Activated T-helper 1 cell treated with anti-CD3 and anti-CD28 coated beads, Interleukin-12 subunit alpha, Interleukin-12 subunit beta, Interleukin-2, Interleukin-4 antibody, amounts not matched to agents 30 ng/mL and 10 ng/mL and 1 ng/mL, durations not matched to agents 14 hours and 24 hours and 36 hours (primary cell): ENCODE results near the gene CXCR4. TPM values are rescaled to one million over a fixed set of nuclear protein-coding genes. Genes with fewer than 3 reads are reported as not detected.

Source experiments
- DNase-seq: peaks from one replicate; pipeline ENCODE4 v3.0.0; 2021; ENCODE audit warnings: low spot score
- H3K27ac Mint-ChIP-seq: one replicate; pipeline ENCODE4 v1.8.0; 2021; ENCODE audit warnings: mild to moderate bottlenecking, mixed read lengths
- H3K27me3 Mint-ChIP-seq: one replicate; pipeline ENCODE4 v1.8.0; 2022; ENCODE audit warnings: mild to moderate bottlenecking, moderate library complexity, mixed read lengths; ENCODE audit not compliant: insufficient read depth
- H3K36me3 Mint-ChIP-seq: one replicate; pipeline ENCODE4 v1.8.0; 2021; ENCODE audit warnings: low read depth, mixed read lengths
- H3K4me1 Mint-ChIP-seq: one replicate; pipeline ENCODE4 v1.8.0; 2021; ENCODE audit warnings: low read depth, mixed read lengths
- H3K4me3 Mint-ChIP-seq: one replicate; pipeline ENCODE4 v1.8.0; 2021; ENCODE audit warnings: mild to moderate bottlenecking, moderate library complexity, mixed read lengths
- H3K9me3 Mint-ChIP-seq: one replicate; pipeline ENCODE4 v1.8.0; 2021; ENCODE audit warnings: mixed read lengths
- intact Hi-C: fragments of 100-400 bp; cut with micrococcal nuclease; formaldehyde crosslinking; loops from one replicate; pipeline ENCODE4 v1.15.1; 2024
- total RNA-seq: library from RNA; stranded (reverse); gene quantifications from 2 replicates; pipeline ENCODE4 v1.2.3, GENCODE V29; 2022

Gene CXCR4
- total RNA-seq, 1 donor from 2014 or later = 83.3 TPM

DNA sequence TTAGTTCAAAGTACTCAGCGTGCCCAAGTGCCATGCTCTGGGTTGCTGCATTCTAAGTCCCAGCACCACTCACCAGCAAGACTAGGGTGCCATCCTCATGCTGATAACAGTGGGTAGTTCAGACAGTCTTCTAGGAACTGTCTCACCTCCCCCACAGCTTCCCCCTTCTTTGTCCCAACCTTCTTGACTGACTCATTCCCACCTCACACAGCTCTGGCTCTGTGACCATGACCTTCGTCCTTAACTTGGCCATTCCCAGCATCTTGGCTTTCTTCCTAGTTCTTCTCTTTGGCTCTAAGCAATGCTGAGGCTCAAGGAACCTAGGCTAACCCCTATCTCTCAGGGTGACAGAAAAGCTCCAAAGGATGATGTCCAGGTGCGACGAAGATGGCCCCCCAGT, 20.0 kb upstream of the CXCR4 start:
- H3K27ac Mint-ChIP-seq = no peak overlapping the region
- H3K4me3 Mint-ChIP-seq = no peak overlapping the region
- H3K36me3 Mint-ChIP-seq = peaks cover 4% of the 10 kb centered on the region
- intact Hi-C loops = loop anchor here (10.0 kb wide), 1 partner anchor 473 kb away; no protein-coding TSS in a partner anchor
- peaks cover 65% of the 10 kb centered on the region for H3K4me1 Mint-ChIP-seq
- H3K9me3 Mint-ChIP-seq = no peaks in the 10 kb centered on the region
- DNase-seq = no peak
- peaks cover 44% of the 10 kb centered on the region for H3K27me3 Mint-ChIP-seq

DNA sequence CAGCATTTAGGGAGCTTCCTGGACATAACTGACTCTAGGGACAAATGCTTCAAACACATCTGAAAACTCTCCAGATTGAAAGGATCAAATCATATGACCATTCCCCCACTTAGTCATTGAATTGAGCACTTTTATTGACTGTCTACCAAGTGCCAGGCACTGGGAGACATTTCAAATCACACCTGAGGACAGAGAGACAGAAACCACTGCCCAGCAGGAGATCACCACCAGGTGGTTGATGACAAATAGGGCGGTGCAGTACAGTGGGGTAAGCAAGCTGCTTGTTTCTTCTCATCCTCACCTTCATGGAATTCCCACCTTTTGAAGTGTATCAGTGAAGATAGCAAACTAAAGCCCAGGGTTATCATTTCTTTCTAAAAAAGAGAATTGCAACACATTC, 19.0 kb upstream of the CXCR4 start:
- no peaks in the 10 kb centered on the region for H3K9me3 Mint-ChIP-seq
- H3K27me3 Mint-ChIP-seq = peaks cover 36% of the 10 kb centered on the region
- H3K27ac Mint-ChIP-seq = peak overlapping the region; percentile 21
- intact Hi-C loops = loop anchor here (10.0 kb wide), 1 partner anchor 472 kb away; no protein-coding TSS in a partner anchor
- H3K4me3 Mint-ChIP-seq = no peak overlapping the region
- H3K4me1 Mint-ChIP-seq = peaks cover 76% of the 10 kb centered on the region
- no peak for DNase-seq
- peaks cover 2% of the 10 kb centered on the region for H3K36me3 Mint-ChIP-seq

DNA sequence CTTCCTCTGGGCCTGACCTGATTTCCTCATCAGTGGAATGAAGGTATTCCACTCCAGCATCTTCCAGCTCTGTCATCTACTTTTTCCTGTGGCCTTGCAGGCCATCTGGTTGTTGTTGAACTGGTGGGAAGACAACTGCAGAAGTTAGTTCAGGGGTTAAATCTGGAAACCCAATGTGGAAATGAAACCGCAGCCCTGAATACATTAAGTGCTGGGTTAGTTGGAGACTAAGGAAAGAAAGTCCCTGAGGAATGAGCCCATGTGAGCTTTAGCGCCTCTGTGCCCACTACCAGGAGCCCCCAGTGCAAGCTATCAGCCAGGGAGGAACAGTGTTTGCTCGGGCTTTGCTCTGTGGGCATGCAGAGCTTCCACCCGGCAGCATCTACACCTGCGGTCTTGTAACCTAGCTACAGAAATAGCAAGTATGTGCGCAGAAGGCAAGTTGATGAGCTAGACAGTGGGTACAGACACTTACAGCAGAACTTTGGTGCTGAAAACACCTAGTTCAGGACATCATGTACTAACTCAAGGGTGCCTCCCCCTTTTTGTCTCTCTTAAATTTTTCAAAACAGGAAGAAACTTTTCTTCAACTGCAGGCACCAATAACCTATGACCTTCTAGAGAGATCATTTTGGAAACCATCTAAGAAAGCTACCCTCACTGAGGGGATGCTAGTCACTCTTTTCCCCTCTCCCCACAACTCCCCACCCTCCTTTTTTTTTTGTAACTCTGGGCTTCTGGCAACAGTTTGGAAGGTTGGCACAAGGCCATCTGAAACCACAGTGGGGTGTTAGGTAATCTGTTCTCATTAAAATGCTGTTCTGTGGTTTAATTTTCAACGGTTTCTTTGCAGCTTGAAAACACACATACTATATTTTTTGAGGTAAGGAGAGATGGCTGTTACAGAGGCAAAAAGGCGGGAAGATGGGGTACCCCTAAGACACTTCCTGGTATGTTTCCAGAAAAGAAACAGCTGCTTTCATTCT, 18.3 kb upstream of the CXCR4 start:
- H3K27me3 Mint-ChIP-seq = peaks cover 30% of the 10 kb centered on the region
- H3K27ac Mint-ChIP-seq = peak overlapping the region; percentile 60
- H3K4me1 Mint-ChIP-seq = peaks cover 82% of the 10 kb centered on the region

DNA sequence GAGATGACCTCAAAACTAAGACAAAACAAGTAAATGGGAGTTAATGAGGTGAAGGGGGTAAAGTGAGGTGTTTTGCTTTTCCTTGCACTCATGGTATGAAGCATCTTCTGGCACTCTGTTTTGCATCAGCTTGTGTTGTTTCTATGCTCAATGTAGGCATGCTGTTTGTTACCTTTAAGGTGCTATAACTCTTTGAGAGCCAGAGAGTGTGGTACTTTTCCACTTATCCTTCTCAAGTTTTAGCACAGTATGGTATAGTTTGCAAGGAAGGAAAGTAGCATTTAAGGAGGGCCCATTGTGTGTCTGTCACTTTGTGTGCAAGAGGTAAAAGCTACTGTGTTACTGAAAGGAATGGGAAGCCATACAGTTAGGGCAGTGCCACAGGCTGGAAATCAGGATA, 17.5 kb upstream of the CXCR4 start:
- Mint-ChIP-seq H3K27me3 (peaks cover 27% of the 10 kb centered on the region), H3K4me3 (peak overlapping the region; percentile 42), H3K4me1 (peaks cover 89% of the 10 kb centered on the region), H3K36me3 (peaks cover 2% of the 10 kb centered on the region), H3K27ac (peak overlapping the region; percentile 20), H3K9me3 (no peaks in the 10 kb centered on the region)
- DNase-seq = no peak
- intact Hi-C loops = loop anchor here (10.0 kb wide), 1 partner anchor 471 kb away; no protein-coding TSS in a partner anchor

More for the DNA sequence above, 18.3 kb upstream of the CXCR4 start:
- no peaks in the 10 kb centered on the region for H3K9me3 Mint-ChIP-seq
- intact Hi-C loops = loop anchor here (10.0 kb wide), 1 partner anchor 471 kb away; no protein-coding TSS in a partner anchor
- DNase-seq = peak; percentile 59
- H3K36me3 Mint-ChIP-seq = peaks cover 2% of the 10 kb centered on the region
- peak overlapping the region; percentile 17 for H3K4me3 Mint-ChIP-seq

DNA sequence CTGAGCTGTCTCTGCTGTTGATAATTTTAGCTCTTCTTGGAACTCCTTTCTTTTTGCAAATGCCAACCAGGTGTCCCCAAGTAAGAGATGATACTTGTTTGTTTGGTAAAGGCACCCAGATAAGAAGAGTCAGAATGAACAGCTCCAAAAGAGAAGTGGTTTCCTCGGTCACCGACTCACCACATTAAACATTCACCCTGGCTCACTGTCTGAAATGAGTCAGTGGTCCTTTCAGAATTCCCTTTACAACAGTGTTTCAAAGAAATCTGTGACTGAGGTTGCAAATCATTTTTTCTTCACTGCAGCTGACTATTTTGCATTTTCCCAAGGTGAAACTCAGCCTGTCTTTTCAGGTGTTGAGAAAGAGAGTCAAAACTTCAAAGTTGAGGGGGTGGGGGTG, 16.2 kb upstream of the CXCR4 start:
- peaks cover 29% of the 10 kb centered on the region for H3K27me3 Mint-ChIP-seq
- H3K4me1 Mint-ChIP-seq = peaks cover 97% of the 10 kb centered on the region
- H3K9me3 Mint-ChIP-seq = no peaks in the 10 kb centered on the region
- DNase-seq = peak; percentile 64
- H3K27ac Mint-ChIP-seq = peak overlapping the region; percentile 92
- peak overlapping the region; percentile 79 for H3K4me3 Mint-ChIP-seq
- peaks cover 2% of the 10 kb centered on the region for H3K36me3 Mint-ChIP-seq
- intact Hi-C loops = loop anchor here (1.0 to 10.0 kb wide), 5 partner anchors 105 to 1082 kb away; partner anchors contain the start of genes RAB3GAP1 and UBXN4

DNA sequence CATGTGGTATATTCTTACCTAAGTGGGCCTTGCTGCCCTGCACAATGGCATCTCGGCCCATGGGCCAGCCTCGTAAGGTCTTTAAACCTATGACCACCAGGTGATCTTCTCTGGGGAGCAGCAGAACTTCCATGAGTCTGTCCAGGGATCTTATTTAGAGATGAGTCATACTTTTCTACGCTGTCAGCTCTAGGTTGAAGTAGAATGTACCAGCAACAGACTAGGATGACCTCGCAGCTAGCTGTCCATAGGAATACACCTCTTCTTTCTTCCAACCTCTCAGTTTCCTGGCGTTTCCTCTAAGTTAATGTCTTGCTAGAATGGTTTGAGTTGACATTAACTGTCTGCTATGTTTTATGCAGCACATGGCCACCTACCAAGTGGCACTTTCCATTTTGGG, 15.6 kb upstream of the CXCR4 start:
- Mint-ChIP-seq H3K27ac (peak overlapping the region; percentile 92), H3K4me3 (peak overlapping the region; percentile 79), H3K9me3 (no peaks in the 10 kb centered on the region), H3K27me3 (peaks cover 32% of the 10 kb centered on the region), H3K36me3 (peaks cover 3% of the 10 kb centered on the region), H3K4me1 (peaks cover 99% of the 10 kb centered on the region)
- no peak for DNase-seq
- intact Hi-C loops = loop anchor here (5.0 to 10.0 kb wide), 4 partner anchors 316 to 1081 kb away; partner anchors contain the start of genes RAB3GAP1 and UBXN4

DNA sequence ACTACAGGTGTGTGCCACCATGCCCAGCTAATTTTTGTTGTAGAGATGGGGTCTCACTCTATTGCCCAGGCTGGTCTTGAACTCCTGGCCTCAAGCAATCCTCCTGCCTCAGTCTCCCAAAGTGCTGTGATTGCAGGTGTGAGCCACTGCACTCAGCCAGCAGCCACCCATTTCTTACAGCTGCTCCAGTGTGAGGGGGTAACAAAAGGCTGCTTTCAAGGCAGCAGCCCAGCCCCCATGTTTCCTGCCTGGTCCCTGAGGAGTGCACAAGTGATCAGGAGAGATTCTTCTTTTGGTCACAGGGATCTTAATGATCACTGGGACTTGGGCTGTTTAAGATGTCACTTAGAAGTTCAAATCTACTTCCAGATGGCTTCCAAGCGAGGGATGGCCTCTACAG, 15.2 kb upstream of the CXCR4 start:
- Mint-ChIP-seq H3K4me3 (no peak overlapping the region), H3K27me3 (peaks cover 27% of the 10 kb centered on the region), H3K9me3 (no peaks in the 10 kb centered on the region), H3K36me3 (peaks cover 3% of the 10 kb centered on the region), H3K27ac (peak overlapping the region; percentile 64), H3K4me1 (peaks cover 98% of the 10 kb centered on the region)
- intact Hi-C loops = loop anchor here (5.0 to 10.0 kb wide), 4 partner anchors 316 to 1081 kb away; partner anchors contain the start of genes RAB3GAP1 and UBXN4
- no peak for DNase-seq

DNA sequence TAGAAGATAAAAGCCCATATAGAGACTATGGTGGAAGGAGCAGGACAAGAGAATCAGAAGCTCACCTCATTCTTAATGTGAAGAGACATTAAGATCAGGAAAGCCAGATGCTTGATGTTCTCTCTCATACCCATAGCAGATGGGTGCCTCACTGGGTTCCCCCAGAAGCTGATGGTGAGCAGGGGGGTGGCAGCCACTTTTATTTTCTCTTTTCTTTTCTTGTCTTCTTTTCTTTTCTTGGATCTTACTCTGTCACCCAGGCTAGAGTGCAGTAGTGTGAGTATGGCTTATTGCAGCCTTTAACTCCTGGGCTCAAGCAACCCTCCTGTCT, 14.8 kb upstream of the CXCR4 start:
- no peaks in the 10 kb centered on the region for H3K9me3 Mint-ChIP-seq
- H3K4me3 Mint-ChIP-seq = peak overlapping the region; percentile 73
- peaks cover 3% of the 10 kb centered on the region for H3K36me3 Mint-ChIP-seq
- DNase-seq = no peak
- intact Hi-C loops = loop anchor here (1.0 to 10.0 kb wide), 17 partner anchors 8 to 1080 kb away; partner anchors contain the start of genes CXCR4, DARS1, MCM6 and RAB3GAP1
- H3K4me1 Mint-ChIP-seq = peaks cover 94% of the 10 kb centered on the region
- H3K27ac Mint-ChIP-seq = peak overlapping the region; percentile 84
- peaks cover 27% of the 10 kb centered on the region for H3K27me3 Mint-ChIP-seq

DNA sequence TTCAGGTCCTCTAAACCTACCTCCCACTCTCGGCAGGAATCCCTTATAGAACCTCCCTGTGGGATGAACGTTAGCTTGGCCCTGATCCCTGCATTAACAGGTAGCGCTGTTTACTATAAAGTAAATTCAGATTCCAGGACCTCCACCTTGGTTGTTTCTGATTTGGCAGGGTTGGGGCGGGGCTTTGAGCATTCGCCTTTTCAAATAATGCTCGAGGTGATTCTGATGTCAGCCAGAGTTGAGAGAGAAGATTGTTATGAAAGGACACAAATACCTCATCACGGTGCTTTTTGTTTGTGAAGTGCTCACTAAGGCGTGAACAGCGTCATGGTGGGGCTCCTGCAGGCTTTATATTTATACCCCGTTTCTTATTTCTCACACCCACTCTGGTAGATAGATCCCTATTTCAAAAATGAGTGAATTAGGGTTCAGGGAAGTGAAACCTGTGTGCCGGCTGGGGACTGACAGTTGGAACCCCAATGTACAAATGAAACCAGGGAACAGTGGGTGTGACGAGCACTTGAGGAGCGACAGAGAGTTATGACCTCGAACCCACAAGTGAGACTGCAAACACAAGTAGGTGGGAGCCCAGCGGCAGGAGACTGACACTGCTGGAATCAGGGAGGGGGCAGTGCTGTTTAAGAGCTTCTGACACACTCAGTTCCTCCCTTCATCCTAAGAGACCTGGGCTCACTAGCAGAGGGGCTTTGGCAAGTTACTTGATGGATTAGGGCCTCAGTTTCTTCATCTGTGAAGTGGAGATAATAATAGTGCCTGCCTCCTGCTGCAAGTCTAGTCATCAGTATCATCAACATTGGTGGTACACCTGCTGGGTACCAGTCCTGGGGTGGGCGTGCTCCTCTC, 14.2 kb upstream of the CXCR4 start:
- DNase-seq = peak; percentile 60
- H3K4me1 Mint-ChIP-seq = peaks cover 88% of the 10 kb centered on the region
- intact Hi-C loops = loop anchor here (1.0 to 10.0 kb wide), 17 partner anchors 8 to 1080 kb away; partner anchors contain the start of genes CXCR4, DARS1, MCM6 and RAB3GAP1
- peaks cover 31% of the 10 kb centered on the region for H3K27me3 Mint-ChIP-seq
- H3K4me3 Mint-ChIP-seq = peak overlapping the region; percentile 73
- peaks cover 3% of the 10 kb centered on the region for H3K36me3 Mint-ChIP-seq
- peak overlapping the region; percentile 84 for H3K27ac Mint-ChIP-seq
- no peaks in the 10 kb centered on the region for H3K9me3 Mint-ChIP-seq

DNA sequence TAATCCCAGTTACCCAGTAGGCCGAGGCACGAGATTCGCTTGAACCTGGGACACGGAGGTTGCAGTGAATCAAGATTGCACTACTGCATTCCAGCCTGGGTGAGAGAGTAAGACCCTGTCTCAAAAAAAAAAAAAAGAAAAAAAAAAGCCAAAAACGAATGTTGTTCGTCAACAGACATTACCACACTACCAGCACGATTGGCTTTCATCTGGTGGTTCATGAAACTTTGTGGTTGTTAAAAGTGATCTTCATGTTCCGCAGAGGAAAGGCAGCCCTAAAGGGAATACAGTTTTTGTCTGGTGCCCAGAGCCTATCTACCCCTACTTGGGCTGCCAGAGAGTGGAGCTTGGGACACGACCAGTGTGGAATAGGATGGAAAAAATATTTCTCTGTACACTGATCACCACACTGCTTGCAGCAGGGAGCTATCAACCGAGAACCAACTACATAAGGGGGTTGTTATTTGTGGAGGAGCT, 13.6 kb upstream of the CXCR4 start:
- no peaks in the 10 kb centered on the region for H3K9me3 Mint-ChIP-seq

DNA sequence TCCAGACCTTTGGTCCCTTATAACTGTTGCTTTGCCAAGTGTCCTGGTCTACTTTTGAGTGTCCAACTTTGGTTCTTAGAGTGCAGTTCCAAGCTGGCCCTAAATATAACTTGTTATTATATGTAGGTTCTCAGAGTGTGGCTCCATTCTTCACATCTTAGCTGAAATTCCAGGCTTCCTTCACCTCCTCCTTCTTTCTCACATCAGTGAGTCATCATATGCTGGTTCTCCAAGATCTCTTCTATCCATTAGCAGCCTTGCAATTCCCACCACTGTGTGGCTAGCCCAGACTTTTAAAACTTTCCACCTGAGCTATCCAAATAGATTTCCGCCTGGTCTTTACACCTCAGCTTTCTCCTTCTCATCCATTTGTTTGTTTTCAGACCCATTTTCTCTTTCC, 12.6 kb upstream of the CXCR4 start:
- peak overlapping the region; percentile 18 for H3K27ac Mint-ChIP-seq
- peaks cover 35% of the 10 kb centered on the region for H3K27me3 Mint-ChIP-seq
- no peak for DNase-seq
- peaks cover 76% of the 10 kb centered on the region for H3K4me1 Mint-ChIP-seq
- H3K9me3 Mint-ChIP-seq = no peaks in the 10 kb centered on the region
- peak overlapping the region; percentile 5 for H3K4me3 Mint-ChIP-seq
- H3K36me3 Mint-ChIP-seq = peaks cover 3% of the 10 kb centered on the region
- intact Hi-C loops = loop anchor here (5.0 to 10.0 kb wide), 4 partner anchors 313 to 1078 kb away; partner anchors contain the start of genes RAB3GAP1 and UBXN4

More for the DNA sequence above, 13.6 kb upstream of the CXCR4 start:
- Mint-ChIP-seq H3K4me3 (peak overlapping the region; percentile 73), H3K27ac (peak overlapping the region; percentile 84), H3K27me3 (peaks cover 30% of the 10 kb centered on the region), H3K4me1 (peaks cover 85% of the 10 kb centered on the region), H3K36me3 (peaks cover 3% of the 10 kb centered on the region)
- intact Hi-C loops = loop anchor here (5.0 to 10.0 kb wide), 4 partner anchors 314 to 1079 kb away; partner anchors contain the start of genes RAB3GAP1 and UBXN4
- DNase-seq = peak; percentile 57

DNA sequence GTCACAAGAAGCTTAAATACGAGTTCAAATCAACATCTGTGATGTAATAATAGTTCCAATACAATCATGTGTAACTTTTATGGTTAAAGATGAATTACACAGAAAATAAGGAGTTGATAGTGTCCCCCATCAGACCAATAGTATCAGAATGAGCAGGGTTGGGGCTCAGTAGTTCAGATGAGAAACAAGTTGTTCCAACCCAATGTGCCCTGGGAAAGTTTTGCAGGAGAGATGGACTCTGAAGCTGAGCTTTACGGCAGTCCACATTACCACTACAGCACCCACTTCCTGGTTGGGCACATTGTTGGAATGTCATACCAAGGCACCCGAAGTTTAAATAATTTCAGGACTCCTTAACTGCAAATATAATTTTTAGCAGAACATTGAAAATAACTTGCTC, 12.1 kb upstream of the CXCR4 start:
- Mint-ChIP-seq H3K9me3 (no peaks in the 10 kb centered on the region), H3K4me1 (peaks cover 76% of the 10 kb centered on the region), H3K4me3 (peak overlapping the region; percentile 77), H3K27me3 (peaks cover 40% of the 10 kb centered on the region), H3K36me3 (peaks cover 3% of the 10 kb centered on the region), H3K27ac (peak overlapping the region; percentile 79)
- intact Hi-C loops = loop anchor here (5.0 to 10.0 kb wide), 4 partner anchors 313 to 1078 kb away; partner anchors contain the start of genes RAB3GAP1 and UBXN4
- DNase-seq = no peak
